Measurements from ENCODE around the gene ZRANB2. TPM values are rescaled to one million over a fixed set of nuclear protein-coding genes. Genes with fewer than 3 reads are reported as not detected.

The ZRANB2 gene
- total RNA-seq = 100 to 1,000 TPM; 123 to 129 TPM

- POLR2A ChIA-PET = interaction anchor here (0.6 to 1.9 kb wide), 9 partner anchors 9 to 875 kb away, joined by 3 to 13 read pairs (median 3); partner anchors contain the start of genes LRRC40 and SRSF11
- peaks cover 15% of the 10 kb centered on the region for H3K4me1 Mint-ChIP-seq
- H3K36me3 Mint-ChIP-seq = peaks cover 6% of the 10 kb centered on the region
- ATAC-seq (ENCODE audit: low read depth) = peak; percentile 98
- DNase-seq = peak; percentile 82
- H3K27ac Mint-ChIP-seq = peak within 1 kb of the TSS; percentile 99
- H3K9me3 Mint-ChIP-seq = peaks cover 2% of the 10 kb centered on the region
- H3K4me3 Mint-ChIP-seq = peak within 1 kb of the TSS; percentile 98
- peaks cover 7% of the 10 kb centered on the region for H3K27me3 Mint-ChIP-seq
Observed at GRCh38 chr1:71080739-71081696, at the start of gene ZRANB2. ZRANB2 (minus strand) TSS chr1:71081035; CDS start chr1:71080995, 40 bp downstream.

GRCh38 chr1:71128060-71128459 lies 47.2 kb upstream of the ZRANB2 start:
- Mint-ChIP-seq H3K27ac (no peak overlapping the region), H3K36me3 (no peaks in the 10 kb centered on the region), H3K4me3 (no peak overlapping the region), H3K4me1 (no peaks in the 10 kb centered on the region), H3K27me3 (no peaks in the 10 kb centered on the region), H3K9me3 (peaks cover 18% of the 10 kb centered on the region)
- DNase-seq (no peak), ATAC-seq (ENCODE audit: low read depth) (no peak)
- POLR2A ChIA-PET = no interaction called here

- Mint-ChIP-seq H3K9me3 (peaks cover 11% of the 10 kb centered on the region), H3K27me3 (no peaks in the 10 kb centered on the region), H3K4me1 (no peaks in the 10 kb centered on the region), H3K27ac (no peak overlapping the region), H3K36me3 (no peaks in the 10 kb centered on the region), H3K4me3 (no peak overlapping the region)
- DNase-seq (no peak), ATAC-seq (ENCODE audit: low read depth) (no peak)
- POLR2A ChIA-PET = no interaction called here
Observed at GRCh38 chr1:71118086-71118485, 37.3 kb upstream of the ZRANB2 start.

GRCh38 chr1:71116729-71117128 lies 35.9 kb upstream of the ZRANB2 start:
- Mint-ChIP-seq H3K27ac (no peak overlapping the region), H3K27me3 (no peaks in the 10 kb centered on the region), H3K4me1 (no peaks in the 10 kb centered on the region), H3K4me3 (no peak overlapping the region), H3K9me3 (peaks cover 7% of the 10 kb centered on the region), H3K36me3 (no peaks in the 10 kb centered on the region)
- POLR2A ChIA-PET = no interaction called here
- no peak for ATAC-seq (ENCODE audit: low read depth)
- DNase-seq = no peak

GRCh38 chr1:71106658-71107322 lies 26.0 kb upstream of the ZRANB2 start:
- no peak for DNase-seq
- POLR2A ChIA-PET = no interaction called here
- Mint-ChIP-seq H3K9me3 (no peaks in the 10 kb centered on the region), H3K27me3 (no peaks in the 10 kb centered on the region), H3K4me1 (no peaks in the 10 kb centered on the region), H3K4me3 (no peak overlapping the region), H3K27ac (no peak overlapping the region), H3K36me3 (no peaks in the 10 kb centered on the region)
- no peak for ATAC-seq (ENCODE audit: low read depth)

- DNase-seq (no peak), ATAC-seq (ENCODE audit: low read depth) (no peak)
- Mint-ChIP-seq H3K4me3 (no peak overlapping the region), H3K36me3 (no peaks in the 10 kb centered on the region), H3K27ac (no peak overlapping the region), H3K9me3 (no peaks in the 10 kb centered on the region), H3K27me3 (no peaks in the 10 kb centered on the region), H3K4me1 (no peaks in the 10 kb centered on the region)
- POLR2A ChIA-PET = no interaction called here
Observed at GRCh38 chr1:71104417-71104816, 23.6 kb upstream of the ZRANB2 start.

GRCh38 chr1:71101839-71102376 lies 21.1 kb upstream of the ZRANB2 start:
- Mint-ChIP-seq H3K36me3 (no peaks in the 10 kb centered on the region), H3K27ac (no peak overlapping the region), H3K4me3 (no peak overlapping the region), H3K27me3 (peaks cover 2% of the 10 kb centered on the region), H3K4me1 (no peaks in the 10 kb centered on the region), H3K9me3 (no peaks in the 10 kb centered on the region)
- ATAC-seq (ENCODE audit: low read depth) (no peak), DNase-seq (no peak)
- POLR2A ChIA-PET = no interaction called here

GRCh38 chr1:71097428-71097827 lies 16.6 kb upstream of the ZRANB2 start:
- peaks cover 7% of the 10 kb centered on the region for H3K27me3 Mint-ChIP-seq
- H3K9me3 Mint-ChIP-seq = no peaks in the 10 kb centered on the region
- H3K4me3 Mint-ChIP-seq = no peak overlapping the region
- ATAC-seq (ENCODE audit: low read depth) = no peak
- no peak for DNase-seq
- H3K27ac Mint-ChIP-seq = no peak overlapping the region
- H3K36me3 Mint-ChIP-seq = no peaks in the 10 kb centered on the region
- H3K4me1 Mint-ChIP-seq = no peaks in the 10 kb centered on the region
- POLR2A ChIA-PET = no interaction called here

GRCh38 chr1:71094913-71095312 lies 14.1 kb upstream of the ZRANB2 start:
- POLR2A ChIA-PET = no interaction called here
- H3K4me1 Mint-ChIP-seq = no peaks in the 10 kb centered on the region
- peaks cover 7% of the 10 kb centered on the region for H3K27me3 Mint-ChIP-seq
- H3K27ac Mint-ChIP-seq = no peak overlapping the region
- no peak overlapping the region for H3K4me3 Mint-ChIP-seq
- no peaks in the 10 kb centered on the region for H3K36me3 Mint-ChIP-seq
- no peaks in the 10 kb centered on the region for H3K9me3 Mint-ChIP-seq
- DNase-seq (no peak), ATAC-seq (ENCODE audit: low read depth) (no peak)

GRCh38 chr1:71093938-71094337 lies 13.1 kb upstream of the ZRANB2 start:
- H3K9me3 Mint-ChIP-seq = no peaks in the 10 kb centered on the region
- no peaks in the 10 kb centered on the region for H3K36me3 Mint-ChIP-seq
- DNase-seq (no peak), ATAC-seq (ENCODE audit: low read depth) (no peak)
- H3K4me3 Mint-ChIP-seq = no peak overlapping the region
- H3K27ac Mint-ChIP-seq = no peak overlapping the region
- H3K4me1 Mint-ChIP-seq = no peaks in the 10 kb centered on the region
- H3K27me3 Mint-ChIP-seq = peaks cover 5% of the 10 kb centered on the region
- POLR2A ChIA-PET = no interaction called here

- no peaks in the 10 kb centered on the region for H3K4me1 Mint-ChIP-seq
- H3K36me3 Mint-ChIP-seq = no peaks in the 10 kb centered on the region
- no peak overlapping the region for H3K27ac Mint-ChIP-seq
- no peaks in the 10 kb centered on the region for H3K9me3 Mint-ChIP-seq
- DNase-seq = no peak
- ATAC-seq (ENCODE audit: low read depth) = no peak
- peaks cover 2% of the 10 kb centered on the region for H3K27me3 Mint-ChIP-seq
- POLR2A ChIA-PET = interaction anchor here (1.1 kb wide), 1 partner anchor 9 kb away, joined by 3 read pairs; the partner anchor contains the start of gene ZRANB2
- no peak overlapping the region for H3K4me3 Mint-ChIP-seq
Observed at GRCh38 chr1:71089536-71090270, 8.9 kb upstream of the ZRANB2 start.

- Mint-ChIP-seq H3K9me3 (no peaks in the 10 kb centered on the region), H3K27ac (no peak overlapping the region), H3K27me3 (peaks cover 2% of the 10 kb centered on the region), H3K36me3 (no peaks in the 10 kb centered on the region), H3K4me1 (no peaks in the 10 kb centered on the region), H3K4me3 (no peak overlapping the region)
- no peak for DNase-seq
- no peak for ATAC-seq (ENCODE audit: low read depth)
- POLR2A ChIA-PET = no interaction called here
Observed at GRCh38 chr1:71088645-71089287, 7.9 kb upstream of the ZRANB2 start.

- H3K27me3 Mint-ChIP-seq = peaks cover 7% of the 10 kb centered on the region
- no peaks in the 10 kb centered on the region for H3K4me1 Mint-ChIP-seq
- H3K36me3 Mint-ChIP-seq = no peaks in the 10 kb centered on the region
- no peak overlapping the region for H3K4me3 Mint-ChIP-seq
- ATAC-seq (ENCODE audit: low read depth) (no peak), DNase-seq (no peak)
- H3K27ac Mint-ChIP-seq = no peak overlapping the region
- POLR2A ChIA-PET = no interaction called here
- H3K9me3 Mint-ChIP-seq = no peaks in the 10 kb centered on the region
Observed at GRCh38 chr1:71087713-71088112, 6.9 kb upstream of the ZRANB2 start.

All from activated naive CD8-positive, alpha-beta T cell treated with anti-CD3 and anti-CD28 coated beads, Interleukin-2, amount 10 ng/mL, durations not matched to agents 7 days and 5 days (primary cell).